ENCODE results near the gene FYB2. TPM values are rescaled to one million over a fixed set of nuclear protein-coding genes. Genes with fewer than 3 reads are reported as not detected.

The FYB2 gene
- polyA plus RNA-seq, 1 donor (not counting 4 experiments of a cell fraction or from before 2014, with no cell fraction given), result not detected

DNA sequence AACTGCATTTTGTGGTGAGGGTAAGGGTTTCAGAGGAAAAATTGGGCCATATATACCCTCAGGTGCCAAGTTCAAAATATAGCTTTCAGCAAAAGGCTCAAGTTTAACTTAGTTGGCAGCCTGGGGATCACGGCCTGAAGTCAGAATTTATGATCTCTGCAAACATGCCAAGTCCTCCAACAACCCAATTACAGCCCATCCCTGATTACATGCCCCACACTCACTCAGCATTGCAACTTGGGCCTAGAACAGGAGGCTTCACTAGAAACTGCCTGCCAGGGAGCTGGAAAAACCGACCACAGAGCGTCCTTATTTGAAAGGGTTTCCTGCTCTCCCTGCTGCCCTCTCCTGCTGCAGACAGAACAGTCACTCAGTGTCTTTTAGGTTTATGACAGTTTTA lies 12.4 kb downstream of the FYB2 start:
- TF ChIP-seq EZH2 (IDR thresholded peaks at IDR 0.05; ENCODE audit: low read length), result no peak
- TF ChIP-seq, protein P1, sequence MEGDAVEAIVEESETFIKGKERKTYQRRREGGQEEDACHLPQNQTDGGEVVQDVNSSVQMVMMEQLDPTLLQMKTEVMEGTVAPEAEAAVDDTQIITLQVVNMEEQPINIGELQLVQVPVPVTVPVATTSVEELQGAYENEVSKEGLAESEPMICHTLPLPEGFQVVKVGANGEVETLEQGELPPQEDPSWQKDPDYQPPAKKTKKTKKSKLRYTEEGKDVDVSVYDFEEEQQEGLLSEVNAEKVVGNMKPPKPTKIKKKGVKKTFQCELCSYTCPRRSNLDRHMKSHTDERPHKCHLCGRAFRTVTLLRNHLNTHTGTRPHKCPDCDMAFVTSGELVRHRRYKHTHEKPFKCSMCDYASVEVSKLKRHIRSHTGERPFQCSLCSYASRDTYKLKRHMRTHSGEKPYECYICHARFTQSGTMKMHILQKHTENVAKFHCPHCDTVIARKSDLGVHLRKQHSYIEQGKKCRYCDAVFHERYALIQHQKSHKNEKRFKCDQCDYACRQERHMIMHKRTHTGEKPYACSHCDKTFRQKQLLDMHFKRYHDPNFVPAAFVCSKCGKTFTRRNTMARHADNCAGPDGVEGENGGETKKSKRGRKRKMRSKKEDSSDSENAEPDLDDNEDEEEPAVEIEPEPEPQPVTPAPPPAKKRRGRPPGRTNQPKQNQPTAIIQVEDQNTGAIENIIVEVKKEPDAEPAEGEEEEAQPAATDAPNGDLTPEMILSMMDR (optimal IDR thresholded peaks at IDR 0.05 in 1 of 3, IDR thresholded peaks at IDR 0.05 in 1 of 3, conservative IDR thresholded peaks at IDR 0.05 in 1 of 3; ENCODE audit: extremely low read depth in 1 of 3, insufficient read depth in 2 of 3, low read length in 3 of 3), result no peak
- FAIRE-seq, result no peak
- dilution Hi-C loops (cut with MboI; ENCODE audit: extremely low pct_ligation_motif_present, low sequenced_read_pairs), result no loop called here

DNA sequence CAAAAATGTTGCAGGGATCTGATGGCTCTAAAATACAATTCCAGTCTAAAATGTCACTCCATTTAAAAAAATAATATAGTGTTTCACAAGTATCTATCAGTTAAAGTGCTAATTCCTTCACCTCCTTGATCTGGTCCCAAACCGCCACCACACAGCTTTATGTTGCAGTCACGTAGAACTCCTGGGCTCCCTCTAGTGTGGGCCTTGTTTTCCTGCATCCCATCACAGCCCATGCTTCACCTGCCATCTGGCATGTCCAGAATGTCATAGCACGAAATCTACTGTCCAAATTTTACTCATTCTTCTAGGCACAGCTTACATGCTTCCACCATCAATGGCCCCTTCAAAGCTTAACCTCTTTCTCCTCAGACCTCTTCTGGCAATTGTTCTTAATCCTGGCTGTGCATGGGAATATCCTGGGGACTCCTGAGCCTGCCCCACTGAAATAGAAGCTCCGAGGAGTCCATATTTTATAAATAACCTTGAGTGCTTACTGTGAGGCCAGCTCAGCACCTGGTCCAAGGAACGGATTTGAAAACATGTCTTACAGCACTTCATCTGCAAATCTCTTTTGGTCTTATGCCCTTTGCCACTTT lies 15.5 kb downstream of the FYB2 start:
- Histone ChIP-seq H2AFZ (ENCODE audit: control insufficient read depth, low read length) (no peak overlapping the region), H3K79me2 (ENCODE audit: control insufficient read depth, insufficient read depth, low read length) (no peaks in the 10 kb centered on the region), H3K4me1 (ENCODE audit: control insufficient read depth, extremely low read depth, insufficient read depth, low read length) (peaks cover 4% of the 10 kb centered on the region), H3K27me3 (ENCODE audit: control insufficient read depth, extremely low read depth, insufficient read depth, low read length) (no peaks in the 10 kb centered on the region), H3K36me3 (ENCODE audit: control insufficient read depth in 2 of 2, extremely low read depth in 1 of 2, insufficient read depth in 2 of 2, low read length in 2 of 2) (no peaks in the 10 kb centered on the region), H3K27ac (ENCODE audit: control insufficient read depth, insufficient read depth, low read length) (no peak overlapping the region), H3K9ac (ENCODE audit: control insufficient read depth, extremely low read depth, insufficient read depth, low read length) (no peak overlapping the region), H3K9me3 (ENCODE audit: control insufficient read depth, low read depth, low read length) (no peaks in the 10 kb centered on the region), H3K4me2 (ENCODE audit: control insufficient read depth, extremely low read depth, insufficient read depth, low read depth, low read length) (no peak overlapping the region), H3K9me1 (ENCODE audit: control insufficient read depth, extremely low read depth, insufficient read depth, low read length) (no peaks in the 10 kb centered on the region), H4K20me1 (ENCODE audit: control insufficient read depth, extremely low read depth, insufficient read depth, low read length) (no peaks in the 10 kb centered on the region), H3K4me3 (ENCODE audit: control insufficient read depth in 2 of 3, extremely low read depth in 1 of 3, insufficient read depth in 2 of 3, low read depth in 1 of 3, low read length in 3 of 3) (no peak overlapping the region)
- FAIRE-seq, result peak; percentile 29
- TF ChIP-seq EZH2 (IDR thresholded peaks at IDR 0.05; ENCODE audit: low read length), result no peak
- TF ChIP-seq, protein P1 (optimal IDR thresholded peaks at IDR 0.05 in 1 of 3, IDR thresholded peaks at IDR 0.05 in 1 of 3, conservative IDR thresholded peaks at IDR 0.05 in 1 of 3; ENCODE audit: extremely low read depth in 1 of 3, insufficient read depth in 2 of 3, low read length in 3 of 3), result peak; percentile 70 to 86 (median 72)
- dilution Hi-C loops (cut with MboI; ENCODE audit: extremely low pct_ligation_motif_present, low sequenced_read_pairs), result no loop called here
- DNase-seq (ENCODE audit: low read depth, low spot score), result no peak

More for the DNA sequence above, 12.4 kb downstream of the FYB2 start:
- no peaks in the 10 kb centered on the region for H3K9me1 ChIP-seq (ENCODE audit: control insufficient read depth, extremely low read depth, insufficient read depth, low read length)
- no peaks in the 10 kb centered on the region for H4K20me1 ChIP-seq (ENCODE audit: control insufficient read depth, extremely low read depth, insufficient read depth, low read length)
- DNase-seq (ENCODE audit: low read depth, low spot score), result no peak
- no peaks in the 10 kb centered on the region for H3K4me1 ChIP-seq (ENCODE audit: control insufficient read depth, extremely low read depth, insufficient read depth, low read length)
- no peaks in the 10 kb centered on the region for H3K9me3 ChIP-seq (ENCODE audit: control insufficient read depth, low read depth, low read length)
- H3K27ac ChIP-seq (ENCODE audit: control insufficient read depth, insufficient read depth, low read length), result no peak overlapping the region
- no peaks in the 10 kb centered on the region for H3K27me3 ChIP-seq (ENCODE audit: control insufficient read depth, extremely low read depth, insufficient read depth, low read length)
- H3K9ac ChIP-seq (ENCODE audit: control insufficient read depth, extremely low read depth, insufficient read depth, low read length), result no peak overlapping the region
- H2AFZ ChIP-seq (ENCODE audit: control insufficient read depth, low read length), result no peak overlapping the region
- no peak overlapping the region for H3K4me3 ChIP-seq (ENCODE audit: control insufficient read depth in 2 of 3, extremely low read depth in 1 of 3, insufficient read depth in 2 of 3, low read depth in 1 of 3, low read length in 3 of 3)
- H3K79me2 ChIP-seq (ENCODE audit: control insufficient read depth, insufficient read depth, low read length), result no peaks in the 10 kb centered on the region
- no peaks in the 10 kb centered on the region for H3K36me3 ChIP-seq (ENCODE audit: control insufficient read depth in 2 of 2, extremely low read depth in 1 of 2, insufficient read depth in 2 of 2, low read length in 2 of 2)
- no peak overlapping the region for H3K4me2 ChIP-seq (ENCODE audit: control insufficient read depth, extremely low read depth, insufficient read depth, low read depth, low read length)
